Stimulated activated naive CD4-positive, alpha-beta T cell (primary cell): ENCODE results near the gene SPART.
A peak's percentile ranks its signal among the peaks of the same experiment; 100 is the strongest.
"Not testable (repeated sequence)": the region's sequence is repeated elsewhere in the genome, so short reads cannot be mapped to it uniquely, and the experiment has no call there.

Source experiments
- DNase-seq, 6 experiments: peaks; one replicate each; lab custom pipeline; 2025; lab: John Stamatoyannopoulos, UW

The SPART gene

GRCh38 chr13:36353001-36353400 lies 6.8 kb upstream of the SPART start:
- no peak for DNase-seq

GRCh38 chr13:36352350-36352749 lies 6.2 kb upstream of the SPART start:
- no peak for DNase-seq

GRCh38 chr13:36347531-36348210 lies 1.5 kb upstream of the SPART start:
- DNase-seq, result no peak

GRCh38 chr13:36345438-36346221 lies 564 bp downstream of the SPART start:
- DNase-seq, result peak; percentile 15 to 71 (median 44)

- DNase-seq, result peak in 5 of 6 experiments; percentile 2 to 71 (median 52)
Observed at GRCh38 chr13:36344886-36345437, 1.2 kb downstream of the SPART start.

- DNase-seq, result no peak
Observed at GRCh38 chr13:36344173-36344572, 2.0 kb downstream of the SPART start.

GRCh38 chr13:36343766-36344165 lies 2.4 kb downstream of the SPART start:
- no peak for DNase-seq

GRCh38 chr13:36342715-36343114 lies 3.5 kb downstream of the SPART start:
- DNase-seq, result no peak

- DNase-seq, result no peak
Observed at GRCh38 chr13:36341718-36342117, 4.5 kb downstream of the SPART start.

- DNase-seq, result no peak
Observed at GRCh38 chr13:36339600-36340155, 6.5 kb downstream of the SPART start.

- DNase-seq, result no peak
Observed at GRCh38 chr13:36337938-36338641, 8.1 kb downstream of the SPART start.

GRCh38 chr13:36332986-36333385 lies 13.2 kb downstream of the SPART start:
- no peak for DNase-seq

GRCh38 chr13:36332255-36332654 lies 13.9 kb downstream of the SPART start:
- DNase-seq, result not testable (repeated sequence)

GRCh38 chr13:36331280-36331679 lies 14.9 kb downstream of the SPART start:
- DNase-seq, result no peak

GRCh38 chr13:36329361-36329760 lies 16.8 kb downstream of the SPART start:
- no peak for DNase-seq

- no peak for DNase-seq
Observed at GRCh38 chr13:36328821-36329220, 17.4 kb downstream of the SPART start.

GRCh38 chr13:36325912-36326311 lies 20.3 kb downstream of the SPART start:
- DNase-seq, result no peak

- DNase-seq, result not testable (repeated sequence)
Observed at GRCh38 chr13:36324881-36325280, 21.3 kb downstream of the SPART start.

GRCh38 chr13:36323951-36324566 lies 22.1 kb downstream of the SPART start:
- DNase-seq, result no peak

- no peak for DNase-seq
Observed at GRCh38 chr13:36323408-36323807, 22.8 kb downstream of the SPART start.

- DNase-seq, result not testable (repeated sequence)
Observed at GRCh38 chr13:36319793-36320192, 26.4 kb downstream of the SPART start.
